ENCODE data around the gene RAD54L2. TPM values are rescaled to one million over a fixed set of nuclear protein-coding genes. Genes with fewer than 3 reads are reported as not detected.
A peak's percentile ranks its signal among the peaks of the same experiment; 100 is the strongest.
"Not testable (repeated sequence)": the region's sequence is repeated elsewhere in the genome, so short reads cannot be mapped to it uniquely, and the experiment has no call there.

RAD54L2 gene
- total and polyA plus RNA-seq, 7 donors, result 2.1 to 15.6 (median 11.4) TPM

DNA sequence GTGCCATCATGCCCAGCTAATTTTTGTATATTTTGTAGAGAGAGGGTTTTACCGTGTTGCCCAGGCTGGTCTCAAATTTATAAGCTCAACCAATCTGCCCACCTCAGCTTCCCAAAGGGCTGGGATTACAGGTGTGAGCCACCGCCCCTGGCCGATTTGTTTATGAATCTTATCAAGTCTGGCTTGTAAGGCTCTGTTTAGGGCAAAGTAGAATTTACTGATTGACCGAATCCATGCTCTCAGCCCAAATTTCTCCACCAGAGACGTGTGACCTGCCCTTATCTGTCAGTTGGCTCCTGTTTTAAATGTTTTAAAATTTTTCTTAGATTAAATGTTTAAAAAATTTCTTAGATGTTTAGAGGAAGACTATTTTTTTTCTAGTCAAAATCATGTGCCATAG, 19.5 kb downstream of the RAD54L2 start:
- peaks cover 0 to 42% of the 10 kb centered on the region in 2 donors for H3K36me3 ChIP-seq (ENCODE audit: insufficient read depth in 1 of 2, low read depth in 1 of 2)
- ATAC-seq (no peak), DNase-seq (no peak)
- H3K27me3 ChIP-seq (ENCODE audit: insufficient read depth in 3 of 3, low read length in 2 of 3), result no peaks in the 10 kb centered on the region
- H3K4me1 ChIP-seq, result no peaks in the 10 kb centered on the region
- H3K4me3 ChIP-seq, result no peak overlapping the region
- TF ChIP-seq, protein P1, sequence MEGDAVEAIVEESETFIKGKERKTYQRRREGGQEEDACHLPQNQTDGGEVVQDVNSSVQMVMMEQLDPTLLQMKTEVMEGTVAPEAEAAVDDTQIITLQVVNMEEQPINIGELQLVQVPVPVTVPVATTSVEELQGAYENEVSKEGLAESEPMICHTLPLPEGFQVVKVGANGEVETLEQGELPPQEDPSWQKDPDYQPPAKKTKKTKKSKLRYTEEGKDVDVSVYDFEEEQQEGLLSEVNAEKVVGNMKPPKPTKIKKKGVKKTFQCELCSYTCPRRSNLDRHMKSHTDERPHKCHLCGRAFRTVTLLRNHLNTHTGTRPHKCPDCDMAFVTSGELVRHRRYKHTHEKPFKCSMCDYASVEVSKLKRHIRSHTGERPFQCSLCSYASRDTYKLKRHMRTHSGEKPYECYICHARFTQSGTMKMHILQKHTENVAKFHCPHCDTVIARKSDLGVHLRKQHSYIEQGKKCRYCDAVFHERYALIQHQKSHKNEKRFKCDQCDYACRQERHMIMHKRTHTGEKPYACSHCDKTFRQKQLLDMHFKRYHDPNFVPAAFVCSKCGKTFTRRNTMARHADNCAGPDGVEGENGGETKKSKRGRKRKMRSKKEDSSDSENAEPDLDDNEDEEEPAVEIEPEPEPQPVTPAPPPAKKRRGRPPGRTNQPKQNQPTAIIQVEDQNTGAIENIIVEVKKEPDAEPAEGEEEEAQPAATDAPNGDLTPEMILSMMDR (IDR thresholded peaks at IDR 0.05), result no peak
- no peaks in the 10 kb centered on the region for H3K9me3 ChIP-seq
- intact Hi-C loops (cut with DNase I), result no loop called here
- no peak overlapping the region for H3K27ac ChIP-seq
- 91 to 96% (median 96%) methylated on average over 5 of the region's 5 CpGs for WGBS, 3 donors

DNA sequence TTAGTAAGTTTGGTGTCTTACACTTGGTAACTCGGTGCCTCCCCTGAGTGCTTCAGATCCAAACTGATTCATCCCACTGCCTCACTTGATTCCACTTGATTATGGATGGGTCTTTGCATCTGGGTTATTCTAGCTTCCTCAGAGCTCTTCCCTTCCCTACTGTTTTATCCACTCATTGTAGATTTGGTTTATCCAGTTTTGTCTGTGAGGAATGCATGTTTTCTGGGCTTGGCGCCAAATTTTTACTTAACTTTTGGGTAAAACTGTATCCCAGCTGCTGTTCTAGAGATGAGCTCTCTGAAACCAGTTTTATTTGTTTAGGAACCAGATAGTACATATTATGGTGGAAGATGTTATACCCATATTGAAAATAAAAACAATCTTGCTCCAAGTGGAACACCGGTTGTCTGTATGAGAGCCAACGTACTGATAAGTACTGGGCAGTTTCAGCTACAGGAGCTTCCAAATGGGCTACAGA, 20.9 kb downstream of the RAD54L2 start:
- Histone ChIP-seq H3K27ac (no peak overlapping the region), H3K36me3 (ENCODE audit: insufficient read depth in 1 of 2, low read depth in 1 of 2) (peaks cover 0 to 28% of the 10 kb centered on the region in 2 donors), H3K9me3 (no peaks in the 10 kb centered on the region), H3K27me3 (ENCODE audit: insufficient read depth in 3 of 3, low read length in 2 of 3) (no peaks in the 10 kb centered on the region), H3K4me1 (peaks cover 4% of the 10 kb centered on the region), H3K4me3 (no peak overlapping the region)
- DNase-seq (no peak), ATAC-seq (no peak)
- intact Hi-C loops (cut with DNase I), result no loop called here
- TF ChIP-seq, protein P1 (IDR thresholded peaks at IDR 0.05), result no peak
- WGBS, 3 donors, result 38 to 46% (median 38%) methylated on average over 4 of the region's 4 CpGs

DNA sequence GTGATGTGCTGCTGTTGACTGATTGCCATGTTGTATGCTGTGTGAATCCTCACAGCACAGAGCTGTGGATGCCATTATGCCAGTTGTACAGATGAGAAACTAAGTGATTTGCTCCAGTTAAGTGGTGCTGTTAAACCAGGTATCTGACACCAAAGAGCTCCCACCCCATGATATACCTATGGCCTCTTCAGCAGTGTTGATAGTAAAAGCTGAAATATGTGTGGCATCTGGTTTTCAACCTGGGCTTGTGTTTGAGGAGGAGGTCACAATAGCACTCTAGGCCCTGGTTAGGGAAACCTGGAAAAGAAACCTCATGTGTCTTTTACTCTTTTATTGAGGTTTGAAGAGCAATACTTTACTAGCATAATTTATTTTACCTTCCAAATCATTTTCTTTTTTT, 21.4 kb downstream of the RAD54L2 start:
- no peak overlapping the region for H3K4me3 ChIP-seq
- intact Hi-C loops (cut with DNase I), result no loop called here
- H3K9me3 ChIP-seq, result no peaks in the 10 kb centered on the region
- peaks cover 0 to 23% of the 10 kb centered on the region in 2 donors for H3K36me3 ChIP-seq (ENCODE audit: insufficient read depth in 1 of 2, low read depth in 1 of 2)
- ATAC-seq (no peak), DNase-seq (no peak)
- TF ChIP-seq, protein P1 (IDR thresholded peaks at IDR 0.05), result no peak
- H3K27ac ChIP-seq, result no peak overlapping the region
- H3K4me1 ChIP-seq, result peaks cover 4% of the 10 kb centered on the region
- H3K27me3 ChIP-seq (ENCODE audit: insufficient read depth in 3 of 3, low read length in 2 of 3), result no peaks in the 10 kb centered on the region

DNA sequence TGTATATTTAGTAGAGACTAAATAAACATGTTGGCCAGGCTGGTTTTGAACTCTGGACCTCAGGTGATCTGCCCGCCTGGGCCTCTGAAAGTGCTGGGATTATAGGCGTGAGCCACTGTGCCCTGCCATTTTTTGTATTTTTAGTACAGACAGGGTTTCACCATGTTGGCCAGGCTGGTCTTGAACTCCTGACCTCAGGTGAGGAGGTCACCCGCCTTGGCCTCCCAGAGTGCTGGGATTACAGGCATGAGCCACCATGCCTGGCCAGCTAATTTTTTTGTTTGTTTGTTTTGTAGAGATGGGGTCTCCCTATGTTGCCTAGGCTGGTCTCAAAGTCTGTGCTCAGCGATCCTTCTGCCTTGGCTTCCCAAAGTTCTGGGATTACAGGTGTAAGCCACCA, 23.9 kb downstream of the RAD54L2 start:
- intact Hi-C loops (cut with DNase I); H3K36me3 ChIP-seq (ENCODE audit: insufficient read depth in 1 of 2, low read depth in 1 of 2); ATAC-seq; H3K9me3 ChIP-seq; H3K27me3 ChIP-seq (ENCODE audit: insufficient read depth in 3 of 3, low read length in 2 of 3); H3K27ac ChIP-seq; DNase-seq; H3K4me1 ChIP-seq; H3K4me3 ChIP-seq: not testable (repeated sequence)
- WGBS, 3 donors, result 95 to 100% (median 97%) methylated on average over 4 of the region's 4 CpGs

DNA sequence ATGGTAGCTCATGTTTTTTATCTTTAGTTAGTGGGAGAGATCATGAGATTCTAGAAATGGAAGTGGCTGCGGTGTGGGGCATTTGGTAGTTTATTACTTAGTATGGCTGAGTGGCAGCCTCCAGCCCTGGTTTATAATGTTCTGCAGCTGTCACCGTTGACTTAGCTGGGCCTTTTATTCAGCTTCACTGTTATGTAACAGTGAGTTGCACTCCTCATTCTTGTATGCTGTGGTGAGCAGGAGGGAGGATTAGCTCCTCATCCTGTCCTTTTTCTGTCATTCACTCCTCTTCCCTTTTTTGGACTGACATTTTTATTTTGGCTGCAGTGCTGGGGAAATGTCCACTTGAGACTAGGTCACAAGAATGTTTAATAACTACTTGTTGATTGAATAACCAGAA, 29.5 kb downstream of the RAD54L2 start:
- WGBS, 3 donors, result 22 to 28% (median 26%) methylated on average over 2 of the region's 2 CpGs
- peak; percentile 67 to 94 (median 73) for ATAC-seq
- TF ChIP-seq, protein P1 (IDR thresholded peaks at IDR 0.05), result no peak

More for the DNA sequence above, 29.5 kb downstream of the RAD54L2 start:
- Histone ChIP-seq H3K27me3 (ENCODE audit: insufficient read depth in 3 of 3, low read length in 2 of 3) (no peaks in the 10 kb centered on the region), H3K27ac (peak overlapping the region; percentile 41), H3K36me3 (ENCODE audit: insufficient read depth in 1 of 2, low read depth in 1 of 2) (peaks cover 0 to 3% of the 10 kb centered on the region in 2 donors), H3K4me1 (peaks cover 16% of the 10 kb centered on the region), H3K4me3 (no peak overlapping the region), H3K9me3 (no peaks in the 10 kb centered on the region)
- intact Hi-C loops (cut with DNase I), result no loop called here
- DNase-seq, result no peak

All from psoas muscle (tissue), 8 donors.